Endothelial cell of umbilical vein (primary cell): Measurements from ENCODE around the gene EML6. TPM values are rescaled to one million over a fixed set of nuclear protein-coding genes. Genes with fewer than 3 reads are reported as not detected.

Source experiments
- BruUV-seq: library from RNA; stranded (reverse); fragments of 400-500 nt; replicated peaks from 2 replicates; lab custom pipeline; 2021; lab: Mats Ljungman, UMichigan
- CTCF ChIA-PET: fragments of 300-600, 350-600 bp; sonication (Branson Sonifier 250); formaldehyde crosslinking; loops from one replicate; lab custom pipeline; 2021; ENCODE audit warnings: antibody characterized with exemption, inconsistent platforms; lab: Charles Lee
- POLR2A ChIA-PET: fragments of 300-600, 350-600 bp; sonication (Branson Sonifier 250); formaldehyde crosslinking; loops from one replicate; lab custom pipeline; 2021; ENCODE audit warnings: antibody characterized with exemption, inconsistent platforms; lab: Charles Lee
- DNase-seq: peaks from one replicate; pipeline ENCODE4 v3.0.0-alpha.2; 2011; ENCODE audit warnings: low read depth, low spot score
- FAIRE-seq: peaks from 2 replicates; lab custom pipeline; 2011; peaks lifted over from hg19 to GRCh38; lab: Jason Lieb, UNC
- H2AFZ ChIP-seq: 2 replicates; pipeline ENCODE4 v1.6.0; 2012; ENCODE audit warnings: low read depth, low read length, control low read depth, inconsistent platforms
- H3K27ac ChIP-seq: 2 replicates; pipeline ENCODE4 v1.5.1; 2011; ENCODE audit warnings: low read depth, mild to moderate bottlenecking, control low read depth, low read length, moderate library complexity; ENCODE audit not compliant: insufficient read depth
- H3K27me3 ChIP-seq, 2 experiments: 2 replicates each; pipeline versions ENCODE4 v1.6.0 to v1.6.1; 2011; ENCODE audit warnings: low read length in 2 of 2, mixed read lengths in 1 of 2; ENCODE audit not compliant: control insufficient read depth in 2 of 2, insufficient read depth in 2 of 2
- H3K36me3 ChIP-seq, 2 experiments: 2 replicates in 1 of 2; 3 replicates in 1 of 2; pipeline ENCODE4 v1.5.1; 2011; ENCODE audit warnings: low read length in 2 of 2, mild to moderate bottlenecking in 1 of 2, moderate library complexity in 1 of 2; ENCODE audit not compliant: control insufficient read depth in 2 of 2, insufficient read depth in 2 of 2; ENCODE audit errors: extremely low read depth in 1 of 2
- H3K4me1 ChIP-seq: 3 replicates; pipeline ENCODE4 v1.5.1; 2011; ENCODE audit warnings: mild to moderate bottlenecking, low read length; ENCODE audit not compliant: control insufficient read depth, insufficient read depth; ENCODE audit errors: extremely low read depth
- H3K4me2 ChIP-seq: 2 replicates; pipeline ENCODE4 v1.6.1; 2011; ENCODE audit warnings: low read length, control low read depth, mixed read lengths; ENCODE audit not compliant: insufficient read depth
- H3K4me3 ChIP-seq, 3 experiments: fragments of 200-600 bp in 1 of 3; sonication (generic), shearing (Covaris generic) in 1 of 3; replicated peaks in 1 of 3; 2 replicates each; pipeline ENCODE4 v1.5.1; 2011 to 2016; ENCODE audit warnings: control low read depth in 3 of 3, low read length in 3 of 3, mild to moderate bottlenecking in 2 of 3, inconsistent platforms in 1 of 3, low read depth in 1 of 3, moderate library complexity in 1 of 3; ENCODE audit not compliant: insufficient read depth in 1 of 3
- H3K79me2 ChIP-seq: 2 replicates; pipeline ENCODE4 v1.6.0; 2012; ENCODE audit warnings: low read length, inconsistent platforms; ENCODE audit not compliant: control insufficient read depth, insufficient read depth
- H3K9ac ChIP-seq: replicated peaks from 2 replicates; pipeline ENCODE3; 2011; ENCODE audit warnings: low read length, control low read depth; ENCODE audit not compliant: insufficient read depth; ENCODE audit errors: extremely low read depth
- H3K9me1 ChIP-seq: replicated peaks from 3 replicates; pipeline ENCODE4 v1.6.0; 2011; ENCODE audit warnings: mild to moderate bottlenecking, low read length; ENCODE audit not compliant: control insufficient read depth, insufficient read depth; ENCODE audit errors: extremely low read depth
- H3K9me3 ChIP-seq: replicated peaks from 2 replicates; pipeline ENCODE4 v1.5.1; 2012; ENCODE audit warnings: low read length, inconsistent platforms; ENCODE audit not compliant: control insufficient read depth, insufficient read depth
- H4K20me1 ChIP-seq: replicated peaks from 2 replicates; pipeline ENCODE3; 2011; ENCODE audit warnings: mild to moderate bottlenecking, low read length; ENCODE audit not compliant: control insufficient read depth, insufficient read depth; ENCODE audit errors: extremely low read depth
- EZH2 ChIP-seq: IDR thresholded peaks from 2 replicates; pipeline ENCODE4 v1.6.1; 2012; ENCODE audit warnings: borderline replicate concordance, low read depth, mild to moderate bottlenecking, moderate library complexity, low read length, inconsistent platforms; ENCODE audit not compliant: severe bottlenecking
- FOS ChIP-seq: IDR thresholded peaks from 2 replicates; pipeline ENCODE4 v1.6.1; 2011; ENCODE audit warnings: mild to moderate bottlenecking, low read length, moderate library complexity, borderline replicate concordance; ENCODE audit not compliant: insufficient read depth
- GATA2 ChIP-seq: IDR thresholded peaks from 2 replicates; pipeline ENCODE4 v1.7.0; 2011; ENCODE audit warnings: low read depth, mild to moderate bottlenecking, moderate library complexity, mixed read lengths, low read length; ENCODE audit not compliant: insufficient read length, insufficient read depth
- JUN ChIP-seq: IDR thresholded peaks from 2 replicates; pipeline ENCODE4 v1.6.1; 2011; ENCODE audit warnings: borderline replicate concordance, low read depth; ENCODE audit not compliant: insufficient read length, insufficient read depth
- MAX ChIP-seq: IDR thresholded peaks from 2 replicates; pipeline ENCODE4 v1.6.1; 2011; ENCODE audit not compliant: insufficient read depth, insufficient read length
- MYC ChIP-seq: IDR thresholded peaks from one replicate; pipeline ENCODE4 v1.6.1; 2011; ENCODE audit warnings: mild to moderate bottlenecking, low read depth, low read length
- POLR2A ChIP-seq: IDR thresholded peaks from 2 replicates; pipeline ENCODE4 v1.6.1; 2012; ENCODE audit warnings: low read depth, mild to moderate bottlenecking, control low read depth, low read length
- POLR2AphosphoS5 ChIP-seq: IDR thresholded peaks from 2 replicates; pipeline ENCODE4 v1.6.1; 2012; ENCODE audit warnings: low read depth, mild to moderate bottlenecking, control low read depth, low read length, moderate library complexity; ENCODE audit not compliant: insufficient read depth
- dilution Hi-C: fragments of 300-500 bp; cut with MboI; formaldehyde crosslinking; loops from one replicate; pipeline ENCODE4 v1.15.0; 2019; ENCODE audit warnings: low sequenced_read_pairs; ENCODE audit not compliant: extremely low pct_ligation_motif_present
- intact Hi-C: fragments of 100-400 bp; cut with micrococcal nuclease; formaldehyde crosslinking; loops from one replicate; pipeline ENCODE4 v1.10.0; 2022
- polyA plus RNA-seq, 4 experiments: library from polyadenylated mRNA; depleted of rRNA in 3 of 4; stranded (reverse) in 3 of 4; unstranded in 1 of 4; fragments of >200 nt; gene quantifications; 2 replicates each; pipeline versions ENCODE4 v1.2.1 to v1.2.3, GENCODE V29; 2011 to 2012; ENCODE audit warnings: missing spikeins in 1 of 4
- total RNA-seq: library from RNA; stranded (reverse); gene quantifications from 2 replicates; pipeline ENCODE4 v1.2.3, GENCODE V29; 2021
- TF ChIP-seq, protein P1 (sequence below), 2 donors: IDR thresholded peaks; 1 replicate in 1 of 2; 2 replicates in 1 of 2; pipeline ENCODE4 v1.5.1; 2011; ENCODE audit warnings: low read length in 2 of 2, mild to moderate bottlenecking in 2 of 2, moderate library complexity in 2 of 2, control low read depth in 1 of 2, inconsistent platforms in 1 of 2, low read depth in 1 of 2; ENCODE audit not compliant: insufficient read depth in 1 of 2; ENCODE audit errors: extremely low read depth in 1 of 2

The EML6 gene
- total and polyA plus RNA-seq, 2 donors (not counting 3 experiments of a cell fraction or from before 2014, with no cell fraction given) = 0.79 to 2.1 TPM

DNA sequence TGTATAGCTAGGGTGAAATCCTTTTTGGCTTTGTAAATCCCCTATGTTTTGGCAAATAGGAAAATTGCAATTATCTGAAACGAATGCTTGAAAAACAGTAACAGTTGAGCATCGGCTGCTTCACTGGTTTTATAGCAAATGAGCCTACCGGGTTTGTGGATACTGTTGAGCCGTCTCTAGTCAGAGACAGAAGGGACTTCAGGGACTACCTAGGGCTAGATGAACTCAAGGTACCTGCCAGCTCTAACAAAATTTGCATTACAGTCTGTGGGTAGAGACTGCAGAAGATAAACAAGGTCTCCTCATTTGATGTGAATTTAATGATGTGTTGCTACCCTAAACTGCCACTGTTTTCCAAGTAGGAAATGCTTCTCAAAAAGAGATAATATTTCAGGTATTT is 101.1 kb downstream of the EML6 start:
- no peak for FAIRE-seq
- dilution Hi-C loops = no loop called here

More for the DNA sequence above, 101.1 kb downstream of the EML6 start:
- no peaks in the 10 kb centered on the region for H4K20me1 ChIP-seq
- H3K9me3 ChIP-seq = no peaks in the 10 kb centered on the region
- POLR2A ChIA-PET = no interaction called here
- no peak overlapping the region for H2AFZ ChIP-seq
- no peaks in the 10 kb centered on the region for H3K9me1 ChIP-seq
- no peak for DNase-seq
- peaks cover 15 to 16% of the 10 kb centered on the region in 2 experiments for H3K27me3 ChIP-seq
- H3K79me2 ChIP-seq = no peaks in the 10 kb centered on the region
- intact Hi-C loops = no loop called here
- no peaks in the 10 kb centered on the region for H3K4me1 ChIP-seq
- BruUV-seq = no TSS peak
- H3K4me2 ChIP-seq = no peak overlapping the region
- H3K27ac ChIP-seq = no peak overlapping the region
- CTCF ChIA-PET = interaction anchor here (1.1 to 1.9 kb wide), 3 partner anchors 8 to 14 kb away, joined by 3 to 10 read pairs (median 5); no protein-coding TSS in a partner anchor
- H3K36me3 ChIP-seq = no peaks in the 10 kb centered on the region
- H3K4me3 ChIP-seq = no peak overlapping the region
- TF ChIP-seq FOS = no peak
- TF ChIP-seq POLR2AphosphoS5 = no peak
- TF ChIP-seq JUN = no peak
- no peak for TF ChIP-seq EZH2
- TF ChIP-seq MAX = no peak
- no peak for TF ChIP-seq GATA2
- TF ChIP-seq MYC = no peak
- TF ChIP-seq, protein P1, sequence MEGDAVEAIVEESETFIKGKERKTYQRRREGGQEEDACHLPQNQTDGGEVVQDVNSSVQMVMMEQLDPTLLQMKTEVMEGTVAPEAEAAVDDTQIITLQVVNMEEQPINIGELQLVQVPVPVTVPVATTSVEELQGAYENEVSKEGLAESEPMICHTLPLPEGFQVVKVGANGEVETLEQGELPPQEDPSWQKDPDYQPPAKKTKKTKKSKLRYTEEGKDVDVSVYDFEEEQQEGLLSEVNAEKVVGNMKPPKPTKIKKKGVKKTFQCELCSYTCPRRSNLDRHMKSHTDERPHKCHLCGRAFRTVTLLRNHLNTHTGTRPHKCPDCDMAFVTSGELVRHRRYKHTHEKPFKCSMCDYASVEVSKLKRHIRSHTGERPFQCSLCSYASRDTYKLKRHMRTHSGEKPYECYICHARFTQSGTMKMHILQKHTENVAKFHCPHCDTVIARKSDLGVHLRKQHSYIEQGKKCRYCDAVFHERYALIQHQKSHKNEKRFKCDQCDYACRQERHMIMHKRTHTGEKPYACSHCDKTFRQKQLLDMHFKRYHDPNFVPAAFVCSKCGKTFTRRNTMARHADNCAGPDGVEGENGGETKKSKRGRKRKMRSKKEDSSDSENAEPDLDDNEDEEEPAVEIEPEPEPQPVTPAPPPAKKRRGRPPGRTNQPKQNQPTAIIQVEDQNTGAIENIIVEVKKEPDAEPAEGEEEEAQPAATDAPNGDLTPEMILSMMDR (IDR thresholded peaks at IDR 0.05; ENCODE audit: extremely low read depth in 1 of 2, insufficient read depth in 1 of 2, low read depth in 1 of 2, low read length in 2 of 2) = no peak
- no peak for TF ChIP-seq POLR2A
- H3K9ac ChIP-seq = no peak overlapping the region
